ENCODE measurements around the gene TMEM33.
A peak's percentile ranks its signal among the peaks of the same experiment; 100 is the strongest.

Gene TMEM33

GRCh38 chr4:41939016-41939626, 3.9 kb downstream of the TMEM33 start:
- no peak for DNase-seq (ENCODE audit: low read depth in 2 of 2)

- DNase-seq (ENCODE audit: low read depth in 2 of 2): no peak
Observed at GRCh38 chr4:41940834-41941233, 5.6 kb downstream of the TMEM33 start.

DNA sequence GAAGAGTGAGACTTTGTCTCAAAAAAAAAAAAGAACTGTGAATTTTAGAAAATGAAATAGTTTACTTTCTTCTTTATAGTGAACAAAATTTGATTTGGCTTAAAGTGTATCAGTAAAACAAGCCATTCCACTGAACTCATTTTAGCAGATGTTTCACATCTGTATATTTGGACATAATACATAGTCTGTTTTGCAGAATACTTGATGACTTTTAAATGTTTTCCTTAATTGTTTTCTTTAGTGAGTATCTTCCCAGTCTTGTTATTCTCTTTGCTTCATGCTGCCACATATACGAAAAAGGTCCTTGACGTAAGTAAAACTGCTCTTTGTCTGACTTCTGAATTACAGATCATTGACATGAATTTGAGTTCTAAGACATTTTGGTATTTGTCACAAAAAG, 8.3 kb downstream of the TMEM33 start:
- DNase-seq (ENCODE audit: low read depth in 2 of 2): no peak

DNA sequence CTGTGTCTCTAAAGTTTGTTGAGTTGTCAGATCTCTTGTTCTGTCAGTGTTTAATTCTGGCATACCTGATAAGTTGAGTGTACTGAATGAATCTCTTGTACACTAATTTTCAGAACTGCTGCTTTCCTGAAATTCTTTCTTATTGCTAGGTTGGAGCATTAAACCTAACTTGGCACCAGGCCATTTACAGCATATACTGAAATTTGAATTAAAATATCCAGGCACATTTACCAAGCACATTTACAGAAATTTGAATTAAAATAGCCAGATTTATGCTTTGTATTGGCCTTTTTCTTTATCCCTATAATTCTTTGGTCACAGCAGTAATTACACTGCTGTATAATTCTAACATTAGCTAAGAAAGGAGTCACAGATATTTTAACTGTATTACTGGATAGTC, 8.9 kb downstream of the TMEM33 start:
- DNase-seq (ENCODE audit: low read depth in 2 of 2): no peak

- peak in 1 of 2 experiments; percentile 9 for DNase-seq (ENCODE audit: low read depth in 2 of 2)
Observed at GRCh38 chr4:41949531-41949930, 14.3 kb downstream of the TMEM33 start.

GRCh38 chr4:41957634-41958033, 22.4 kb downstream of the TMEM33 start:
- DNase-seq (ENCODE audit: low read depth in 2 of 2): no peak

DNA sequence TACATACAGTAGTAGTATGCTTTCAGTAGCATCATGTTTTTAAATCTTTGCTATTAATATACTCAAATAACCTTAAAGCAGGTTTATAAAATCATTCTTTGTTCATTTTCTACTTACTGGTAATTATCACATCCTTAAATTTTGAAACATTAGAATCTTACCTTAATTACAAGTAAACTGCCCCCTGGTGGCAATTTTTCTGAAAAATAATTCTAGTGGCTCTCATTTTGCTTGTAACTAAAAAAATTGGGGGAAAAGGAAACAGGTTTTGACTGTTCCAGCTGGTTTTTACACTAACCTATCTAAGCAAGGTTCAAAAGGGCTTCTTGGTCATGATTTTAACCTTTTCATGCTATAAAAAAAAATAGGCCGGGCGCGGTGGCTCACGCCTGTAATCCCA, 27.9 kb downstream of the TMEM33 start:
- no peak for DNase-seq (ENCODE audit: low read depth in 2 of 2)

DNA sequence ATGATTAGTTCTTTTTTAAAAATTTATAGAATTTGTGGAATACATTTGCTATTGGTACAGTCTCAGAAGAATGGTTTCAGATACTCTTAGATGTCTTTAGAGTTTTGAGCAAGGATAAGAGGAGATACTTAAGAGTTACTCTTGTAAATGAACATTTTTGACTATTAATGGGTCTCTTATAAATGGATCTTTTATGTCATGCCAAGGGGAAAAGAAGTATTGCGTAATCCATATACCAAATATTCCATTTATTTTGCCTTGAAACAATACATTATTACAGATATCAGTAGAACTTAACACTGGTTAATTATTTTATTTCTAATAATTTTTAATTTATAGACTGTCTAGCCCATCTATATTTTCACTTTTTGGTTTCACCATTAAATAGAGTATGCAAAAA, 29.2 kb downstream of the TMEM33 start:
- DNase-seq (ENCODE audit: low read depth in 2 of 2): no peak

DNA sequence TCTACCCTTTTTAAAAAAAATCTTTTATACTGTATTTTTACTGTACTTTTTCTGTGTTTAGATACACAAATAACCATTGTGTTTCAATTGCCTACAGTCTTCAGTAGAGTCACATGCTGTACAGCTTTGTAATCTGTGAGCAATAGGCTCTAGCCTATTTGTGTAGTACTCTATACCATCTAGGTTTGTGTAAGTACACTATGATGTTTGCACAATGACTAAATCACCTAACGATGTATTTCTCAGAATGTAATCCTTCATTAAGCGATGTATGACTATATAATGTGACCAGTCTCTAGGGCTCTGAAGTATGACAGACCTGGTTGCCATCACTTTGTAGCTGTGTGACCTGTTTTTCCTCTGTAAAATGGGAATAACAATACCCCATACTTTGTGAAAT, 32.2 kb downstream of the TMEM33 start:
- no peak for DNase-seq (ENCODE audit: low read depth in 2 of 2)

DNA sequence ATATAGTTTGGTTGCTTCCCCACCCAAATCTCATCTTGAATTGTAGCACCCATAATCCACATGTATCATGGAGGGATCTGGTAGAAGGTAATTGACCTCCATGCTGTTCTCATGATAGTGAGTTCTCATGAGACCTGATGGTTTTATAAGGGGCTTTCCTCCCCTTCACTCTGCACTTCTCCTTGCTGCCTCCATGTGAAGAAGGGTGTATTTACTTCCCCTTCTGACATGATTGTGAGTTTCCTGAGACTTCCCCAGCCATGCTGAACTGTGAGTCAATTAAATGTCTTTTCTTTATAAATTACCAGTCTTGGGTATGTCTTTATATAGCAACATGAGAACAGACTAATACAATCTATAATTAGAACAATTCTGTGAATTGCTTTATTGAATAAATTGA, 34.4 kb downstream of the TMEM33 start:
- no peak for DNase-seq (ENCODE audit: low read depth in 2 of 2)

DNA sequence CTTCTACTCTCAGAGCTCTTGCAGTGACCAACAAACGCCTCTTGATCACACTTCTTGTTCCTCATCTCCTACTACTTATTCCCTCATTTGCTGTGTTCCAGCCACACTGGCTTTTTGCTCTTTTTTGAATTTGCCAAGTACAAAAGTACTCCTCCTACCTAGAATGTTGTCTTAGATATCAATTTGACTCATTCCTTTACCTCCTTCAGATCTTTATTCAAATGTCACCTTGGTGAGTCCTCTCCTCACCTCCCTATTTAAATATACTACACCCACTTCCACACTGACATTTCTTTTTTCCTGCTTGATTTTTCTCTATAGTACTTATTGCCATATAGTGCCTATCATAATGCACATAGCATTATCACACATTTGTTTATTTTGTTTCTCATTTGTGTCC, 40.1 kb downstream of the TMEM33 start:
- DNase-seq (ENCODE audit: low read depth in 2 of 2): no peak

- DNase-seq (ENCODE audit: low read depth in 2 of 2): no peak
Observed at GRCh38 chr4:41976775-41977516, 41.7 kb downstream of the TMEM33 start.

GRCh38 chr4:41977709-41978108, 42.5 kb downstream of the TMEM33 start:
- peak; percentile 16 to 21 for DNase-seq (ENCODE audit: low read depth in 2 of 2)

- DNase-seq (ENCODE audit: low read depth in 2 of 2): no peak
Observed at GRCh38 chr4:41981456-41981855, 46.2 kb downstream of the TMEM33 start, which contains the start of gene DCAF4L1. Gene DCAF4L1, plus strand, starts transcription at chr4:41981756. Its CDS starts 37 bp downstream, at chr4:41981793.

- DNase-seq (ENCODE audit: low read depth in 2 of 2): no peak
Observed at GRCh38 chr4:41982716-41983115, 47.5 kb downstream of the TMEM33 start.

GRCh38 chr4:41985151-41985550, 49.9 kb downstream of the TMEM33 start:
- DNase-seq (ENCODE audit: low read depth in 2 of 2): no peak

DNA sequence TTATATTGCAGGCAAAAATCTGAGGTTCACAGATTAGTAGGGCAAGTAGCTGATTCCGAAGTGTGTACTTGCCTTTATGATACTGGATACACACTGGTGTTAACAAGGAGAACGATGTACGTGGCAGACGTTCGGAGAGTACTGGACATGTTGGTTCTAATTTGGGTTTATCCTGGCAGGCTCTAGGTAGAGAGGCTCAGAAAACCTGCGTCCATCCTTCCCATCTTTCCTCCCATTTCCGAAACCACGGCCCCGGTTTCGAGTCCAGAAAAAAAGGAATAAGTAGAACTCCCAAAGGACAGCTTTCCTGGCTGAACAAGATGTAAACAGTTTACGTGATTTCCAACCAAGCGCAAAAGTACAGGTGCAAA, 54.8 kb downstream of the TMEM33 start:
- no peak for DNase-seq (ENCODE audit: low read depth in 2 of 2)

DNA sequence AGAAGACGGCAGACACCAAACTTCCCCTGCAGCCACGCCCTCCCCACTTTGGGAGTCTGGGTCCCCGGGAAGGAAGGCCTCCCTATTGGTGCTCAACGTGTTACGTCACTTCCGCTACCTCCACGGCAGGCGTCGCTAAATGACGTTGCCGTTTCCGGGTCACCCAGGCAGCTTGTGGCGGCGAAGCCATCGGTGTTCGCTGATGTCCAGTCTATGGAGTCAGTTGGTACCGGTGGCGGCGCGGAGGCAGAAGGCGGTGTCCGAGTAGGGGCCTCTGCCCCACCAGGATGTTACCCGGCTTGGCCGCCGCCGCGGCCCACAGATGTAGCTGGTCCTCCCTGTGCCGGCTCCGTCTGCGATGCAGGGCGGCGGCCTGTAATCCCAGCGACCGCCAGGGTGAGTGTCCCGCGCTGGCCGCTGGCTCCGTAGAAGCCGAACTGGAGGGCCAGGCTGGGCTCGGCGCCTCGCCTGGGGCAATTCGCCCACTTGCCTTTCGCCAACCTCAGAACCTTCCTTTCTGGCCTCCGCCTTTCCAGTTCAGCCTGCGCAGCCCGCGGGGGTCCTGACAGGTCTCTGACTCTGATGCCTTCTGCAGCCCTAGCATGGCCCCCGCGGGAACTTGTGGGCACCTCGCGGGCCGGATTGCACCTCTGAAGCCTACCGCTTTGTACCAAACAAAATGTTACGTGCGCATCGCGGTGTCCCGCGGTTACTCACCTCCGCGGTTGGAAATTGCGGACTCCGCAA, 55.3 kb downstream of the TMEM33 start, which contains the start of gene SLC30A9:
Gene SLC30A9 (plus strand): TSS at position 166 of the 747 bp plus-strand sequence. CDS start 122 bp downstream, at position 288.
- peak; percentile 76 to 81 for DNase-seq (ENCODE audit: low read depth in 2 of 2)

DNA sequence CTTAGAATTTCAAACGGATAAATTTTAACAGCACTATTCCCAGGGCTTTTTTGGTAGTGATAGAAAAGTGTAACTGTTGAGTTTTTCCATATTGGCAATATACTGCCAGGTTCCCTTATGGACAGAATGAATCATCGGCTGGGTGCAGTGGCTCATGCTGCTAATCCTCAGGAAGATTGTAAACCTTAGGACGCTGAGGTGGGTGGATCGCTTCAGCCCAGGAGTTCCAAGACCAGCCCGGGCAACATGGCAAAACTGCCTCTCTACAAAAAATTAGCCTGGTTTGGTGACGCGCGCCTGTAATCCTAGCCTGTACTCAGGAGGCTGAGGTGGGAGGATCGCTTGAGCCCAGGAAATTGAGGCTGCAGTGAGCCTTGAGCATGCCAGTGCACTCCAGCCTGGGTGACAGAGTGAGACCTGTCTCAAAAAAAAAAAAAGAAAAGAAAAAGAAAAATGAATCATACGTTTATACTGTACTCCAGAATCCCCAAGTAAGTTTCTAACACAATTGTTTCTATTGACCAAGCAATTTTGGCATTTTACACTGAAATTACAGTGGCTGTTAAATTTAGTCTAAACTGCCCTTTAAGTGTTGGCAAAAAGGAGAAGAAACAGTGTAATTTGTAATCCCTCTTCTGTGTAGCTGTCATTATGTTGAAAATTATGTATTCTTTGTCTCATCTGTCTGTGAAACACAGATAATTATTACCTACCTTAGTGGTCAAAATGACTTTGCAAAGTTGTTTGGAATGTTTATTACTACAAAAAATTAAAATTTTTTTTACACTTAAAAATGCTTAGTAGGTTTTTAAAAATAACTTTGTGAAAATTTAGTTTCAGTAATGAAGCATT, 56.9 kb downstream of the TMEM33 start:
- DNase-seq (ENCODE audit: low read depth in 2 of 2): no peak

GRCh38 chr4:41992967-41993857, 58.0 kb downstream of the TMEM33 start:
- DNase-seq (ENCODE audit: low read depth in 2 of 2): no peak

Data from fibroblast of skin of left biceps (primary cell).